H1 (cell line): ENCODE data around the gene SCAMP4.

ENCODE experiments used
- BRCA1 ChIP-seq: IDR thresholded peaks from 2 replicates; pipeline ENCODE4 v1.6.1; 2012; ENCODE audit warnings: low read depth, low read length, improper control_type of control experiment
- CEBPB ChIP-seq: IDR thresholded peaks from 2 replicates; pipeline ENCODE4 v1.6.1; 2012; ENCODE audit warnings: low read depth, low read length
- EZH2 ChIP-seq: fragments of 200-600 bp; sonication (generic); IDR thresholded peaks from 2 replicates; pipeline ENCODE4 v1.7.1; 2012; ENCODE audit warnings: low read depth, mild to moderate bottlenecking, moderate library complexity, low read length, inconsistent platforms; ENCODE audit not compliant: severe bottlenecking
- NRF1 ChIP-seq: IDR thresholded peaks from 2 replicates; pipeline ENCODE4 v1.6.1; 2011; ENCODE audit warnings: mild to moderate bottlenecking, low read depth, low read length, improper control_type of control experiment
- PHF8 ChIP-seq: fragments of 200-600 bp; sonication (generic); conservative IDR thresholded peaks from 2 replicates; pipeline ENCODE4 v1.7.1; 2012; ENCODE audit warnings: low read depth, mild to moderate bottlenecking, inconsistent platforms, low read length, moderate library complexity
- RFX5 ChIP-seq: IDR thresholded peaks from 2 replicates; pipeline ENCODE4 v1.6.1; 2011; ENCODE audit warnings: low read depth, low read length, improper control_type of control experiment, borderline replicate concordance
- ZNF274 ChIP-seq: IDR thresholded peaks from 2 replicates; pipeline ENCODE4 v1.7.0; 2012; ENCODE audit warnings: low read length, borderline replicate concordance; ENCODE audit errors: extremely low read depth
- TF ChIP-seq, protein P1 (sequence below), 3 experiments: IDR thresholded peaks; 1 replicate in 2 of 3; 2 replicates in 1 of 3; pipeline versions ENCODE4 v1.5.1 to v1.6.1; 2011; ENCODE audit warnings: low read length in 3 of 3, mild to moderate bottlenecking in 3 of 3, inconsistent platforms in 2 of 3, low read depth in 1 of 3, moderate library complexity in 1 of 3; ENCODE audit not compliant: insufficient read depth in 1 of 3; ENCODE audit errors: control extremely low read depth in 1 of 3

DNA sequence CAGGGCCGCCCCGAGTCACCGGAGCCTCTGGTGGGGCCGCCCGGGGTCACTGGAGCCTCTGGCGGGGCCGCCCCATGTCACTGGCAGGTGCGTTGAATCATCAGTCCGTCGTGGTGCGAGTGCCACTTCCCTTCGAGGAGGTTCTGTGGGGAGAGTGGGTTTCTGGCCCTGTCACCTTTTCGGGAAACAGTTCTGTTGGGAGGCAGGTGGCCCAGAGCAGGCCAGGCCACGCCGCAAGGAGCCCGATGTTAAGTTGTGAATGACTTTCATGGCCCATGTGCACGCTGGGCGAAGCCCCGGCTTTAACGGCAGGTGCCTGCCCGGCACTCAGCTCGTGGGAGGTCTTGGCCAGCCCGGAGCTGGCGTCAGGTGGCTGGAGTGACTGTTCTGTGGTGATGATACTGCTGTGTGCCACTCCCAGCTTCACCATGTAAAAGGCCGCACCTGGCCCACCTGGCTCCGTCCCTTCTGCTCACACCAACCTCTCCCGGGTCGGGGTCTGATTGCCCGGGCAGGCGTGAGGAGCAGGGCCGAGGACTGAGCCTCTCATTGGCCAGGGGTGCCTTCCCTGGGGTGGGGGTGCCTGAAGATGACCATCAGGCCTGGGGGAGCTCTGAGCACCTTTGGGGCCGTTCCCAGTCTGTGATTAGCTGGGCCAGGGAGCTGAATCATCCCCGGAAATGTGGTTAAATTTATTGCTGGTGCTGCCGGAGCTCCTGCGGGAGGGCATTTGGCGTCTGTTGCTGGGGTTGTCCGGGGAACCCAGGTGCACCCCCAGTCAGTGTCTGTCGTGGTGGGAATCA lies 65.0 kb downstream of the SCAMP4 start:
- no peak for TF ChIP-seq ZNF274
- TF ChIP-seq RFX5 = no peak
- no peak for TF ChIP-seq CEBPB
- no peak for TF ChIP-seq BRCA1
- TF ChIP-seq EZH2 = no peak
- TF ChIP-seq NRF1 = no peak
- TF ChIP-seq PHF8 = no peak
- TF ChIP-seq, protein P1, sequence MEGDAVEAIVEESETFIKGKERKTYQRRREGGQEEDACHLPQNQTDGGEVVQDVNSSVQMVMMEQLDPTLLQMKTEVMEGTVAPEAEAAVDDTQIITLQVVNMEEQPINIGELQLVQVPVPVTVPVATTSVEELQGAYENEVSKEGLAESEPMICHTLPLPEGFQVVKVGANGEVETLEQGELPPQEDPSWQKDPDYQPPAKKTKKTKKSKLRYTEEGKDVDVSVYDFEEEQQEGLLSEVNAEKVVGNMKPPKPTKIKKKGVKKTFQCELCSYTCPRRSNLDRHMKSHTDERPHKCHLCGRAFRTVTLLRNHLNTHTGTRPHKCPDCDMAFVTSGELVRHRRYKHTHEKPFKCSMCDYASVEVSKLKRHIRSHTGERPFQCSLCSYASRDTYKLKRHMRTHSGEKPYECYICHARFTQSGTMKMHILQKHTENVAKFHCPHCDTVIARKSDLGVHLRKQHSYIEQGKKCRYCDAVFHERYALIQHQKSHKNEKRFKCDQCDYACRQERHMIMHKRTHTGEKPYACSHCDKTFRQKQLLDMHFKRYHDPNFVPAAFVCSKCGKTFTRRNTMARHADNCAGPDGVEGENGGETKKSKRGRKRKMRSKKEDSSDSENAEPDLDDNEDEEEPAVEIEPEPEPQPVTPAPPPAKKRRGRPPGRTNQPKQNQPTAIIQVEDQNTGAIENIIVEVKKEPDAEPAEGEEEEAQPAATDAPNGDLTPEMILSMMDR (IDR thresholded peaks at IDR 0.05; ENCODE audit: control extremely low read depth in 1 of 3, insufficient read depth in 1 of 3, low read depth in 1 of 3, low read length in 3 of 3) = no peak
